HG02588 (cell line): ENCODE data around the gene GLIS2.

Experiments
- ATAC-seq: cut with Tn5 transposase; IDR thresholded peaks from one replicate; pipeline ENCODE4 v1.9.1; 2021; ENCODE audit warnings: mild to moderate bottlenecking, moderate library complexity; ENCODE audit not compliant: unreplicated experiment

The GLIS2 gene

GRCh38 chr16:4369007-4369733 is 53.3 kb downstream of the GLIS2 start:
- no peak for ATAC-seq

- no peak for ATAC-seq
Observed at GRCh38 chr16:4370151-4370550, 54.3 kb downstream of the GLIS2 start.

DNA sequence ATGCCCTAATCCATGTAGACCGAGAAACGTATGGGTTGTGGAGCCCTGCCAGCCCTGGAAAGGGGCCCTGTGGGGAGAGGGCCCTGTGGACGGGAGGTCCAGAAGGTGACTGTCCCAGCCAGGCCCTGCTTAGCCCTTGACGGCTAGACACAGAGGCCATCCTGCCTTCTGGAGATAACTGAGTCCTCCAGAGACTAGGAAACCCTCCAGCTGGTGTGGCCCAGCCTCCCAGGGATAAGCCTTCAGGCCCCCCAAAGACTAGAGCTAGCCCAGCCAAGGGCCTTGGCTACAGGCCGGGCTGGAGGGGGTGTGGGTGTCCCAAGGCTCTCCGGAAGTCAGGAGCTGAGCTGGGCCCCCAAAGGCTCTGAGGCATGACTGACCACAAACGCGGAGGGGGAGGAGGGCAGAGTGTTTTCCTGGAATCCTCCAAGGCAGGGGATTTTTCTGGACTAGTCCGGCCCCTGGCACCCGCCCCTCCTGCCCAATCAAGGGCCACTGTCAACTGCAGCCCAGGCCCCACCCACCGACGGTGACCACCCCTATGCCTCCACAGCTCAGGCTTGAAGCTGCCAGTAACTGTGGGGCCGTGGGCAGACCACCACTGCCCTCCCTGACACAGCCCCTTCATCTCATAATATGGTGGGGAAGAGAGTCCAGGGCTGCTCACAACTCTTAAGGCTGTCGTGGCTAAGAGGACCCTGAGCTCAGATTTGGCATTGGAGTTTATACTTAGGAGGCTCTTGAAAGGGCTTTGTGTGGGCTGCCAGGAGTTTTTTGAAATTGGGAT is 54.9 kb downstream of the GLIS2 start:
- no peak for ATAC-seq

DNA sequence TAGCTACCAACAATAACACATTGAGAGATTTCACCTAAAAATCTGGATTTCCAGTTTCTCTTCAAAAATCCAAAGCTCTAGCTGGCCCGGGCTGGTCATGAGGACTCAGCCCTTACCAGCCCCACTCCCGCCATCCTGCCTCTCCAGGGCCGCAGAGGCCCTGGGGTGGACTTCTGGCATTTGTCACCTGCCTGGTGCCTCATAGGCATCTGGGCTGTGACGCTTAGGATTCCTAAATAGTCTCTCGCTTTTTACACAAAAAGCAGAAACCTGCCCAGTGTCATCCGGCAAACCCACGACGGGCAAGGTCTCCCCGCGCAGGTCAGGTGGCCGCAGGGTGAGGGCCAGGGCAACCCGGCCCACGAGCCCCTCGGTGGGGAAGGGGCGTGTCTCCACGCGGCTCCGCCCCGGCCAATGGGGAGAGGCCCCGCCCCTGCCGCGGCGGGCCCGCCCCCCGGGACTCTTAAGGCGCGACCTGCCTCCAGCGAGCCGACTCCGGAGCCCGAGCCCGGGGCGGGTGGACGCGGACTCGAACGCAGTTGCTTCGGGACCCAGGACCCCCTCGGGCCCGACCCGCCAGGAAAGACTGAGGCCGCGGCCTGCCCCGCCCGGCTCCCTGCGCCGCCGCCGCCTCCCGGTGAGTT is 55.6 kb downstream of the GLIS2 start, which contains the start of gene VASN:
Gene VASN (plus strand): TSS at position 492 of the 644 bp plus-strand sequence. CDS start 9,030 bp downstream, outside the sequence.
- ATAC-seq: no peak

DNA sequence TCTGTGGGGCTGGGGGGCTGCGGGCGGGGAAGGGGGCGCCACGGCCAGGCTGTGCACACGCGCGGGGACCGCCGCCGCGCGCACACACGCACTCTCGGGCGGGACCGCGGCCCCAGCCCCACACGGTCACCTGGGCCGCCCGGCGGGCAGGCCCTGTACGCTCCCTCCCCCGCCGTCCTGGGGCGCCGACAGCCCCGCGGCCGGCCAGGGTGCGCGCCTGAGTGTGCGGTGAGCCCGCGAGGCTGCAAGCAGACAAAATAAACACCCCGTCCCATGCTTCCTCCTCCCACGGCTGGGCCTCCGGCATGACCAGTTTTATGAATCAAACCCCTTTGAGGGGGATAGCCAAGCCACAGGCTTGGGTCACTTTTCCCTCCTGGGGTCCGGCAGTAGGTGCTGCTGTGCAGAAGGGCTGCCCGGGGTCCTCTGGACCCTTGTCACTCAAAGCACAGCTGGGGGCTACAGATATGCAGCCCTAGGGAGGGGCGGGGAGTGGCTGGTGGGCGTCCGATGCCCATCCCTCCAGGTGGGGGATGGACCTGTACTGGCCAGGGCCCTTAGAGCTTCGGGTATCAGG is 56.2 kb downstream of the GLIS2 start:
- no peak for ATAC-seq

DNA sequence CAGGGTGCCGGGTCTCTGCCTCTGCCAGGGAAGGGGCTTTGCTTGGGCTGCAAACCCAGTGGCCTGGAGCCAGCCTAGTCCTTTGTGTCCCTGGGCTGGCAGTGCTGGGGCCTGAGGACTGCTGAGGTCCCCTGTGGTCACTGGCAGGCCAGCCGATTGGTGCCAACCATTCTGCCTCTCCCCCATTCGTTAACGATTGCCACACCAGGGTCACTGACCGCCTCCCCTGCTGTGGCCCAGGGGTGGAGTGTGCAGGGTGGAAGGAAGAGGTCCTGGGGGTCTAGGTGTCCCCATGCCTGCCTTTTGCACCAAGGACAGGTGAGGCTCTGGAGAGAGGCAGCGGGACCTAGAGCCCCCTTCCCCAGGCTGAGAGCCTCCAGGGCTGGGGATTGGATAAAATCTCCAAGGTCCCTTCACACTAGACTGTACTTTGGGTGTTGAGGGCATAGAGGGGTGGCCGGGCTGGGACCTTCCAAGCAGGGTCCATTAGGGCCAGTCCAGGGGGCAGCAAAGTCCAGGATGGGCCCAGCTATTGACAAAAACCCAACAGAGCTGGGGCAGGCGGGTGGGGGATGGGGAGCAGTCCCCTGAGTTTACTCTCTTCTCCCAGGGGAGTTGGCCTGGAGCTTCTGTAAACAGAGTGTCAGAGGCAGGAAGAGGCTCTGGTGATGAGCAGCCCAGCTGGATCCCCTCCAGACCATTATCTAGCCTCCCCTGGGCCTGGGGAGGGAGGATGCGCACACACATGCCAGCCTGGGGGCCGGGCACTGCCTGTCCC is 56.9 kb downstream of the GLIS2 start:
- no peak for ATAC-seq

GRCh38 chr16:4373356-4373908 is 57.6 kb downstream of the GLIS2 start:
- ATAC-seq: no peak

DNA sequence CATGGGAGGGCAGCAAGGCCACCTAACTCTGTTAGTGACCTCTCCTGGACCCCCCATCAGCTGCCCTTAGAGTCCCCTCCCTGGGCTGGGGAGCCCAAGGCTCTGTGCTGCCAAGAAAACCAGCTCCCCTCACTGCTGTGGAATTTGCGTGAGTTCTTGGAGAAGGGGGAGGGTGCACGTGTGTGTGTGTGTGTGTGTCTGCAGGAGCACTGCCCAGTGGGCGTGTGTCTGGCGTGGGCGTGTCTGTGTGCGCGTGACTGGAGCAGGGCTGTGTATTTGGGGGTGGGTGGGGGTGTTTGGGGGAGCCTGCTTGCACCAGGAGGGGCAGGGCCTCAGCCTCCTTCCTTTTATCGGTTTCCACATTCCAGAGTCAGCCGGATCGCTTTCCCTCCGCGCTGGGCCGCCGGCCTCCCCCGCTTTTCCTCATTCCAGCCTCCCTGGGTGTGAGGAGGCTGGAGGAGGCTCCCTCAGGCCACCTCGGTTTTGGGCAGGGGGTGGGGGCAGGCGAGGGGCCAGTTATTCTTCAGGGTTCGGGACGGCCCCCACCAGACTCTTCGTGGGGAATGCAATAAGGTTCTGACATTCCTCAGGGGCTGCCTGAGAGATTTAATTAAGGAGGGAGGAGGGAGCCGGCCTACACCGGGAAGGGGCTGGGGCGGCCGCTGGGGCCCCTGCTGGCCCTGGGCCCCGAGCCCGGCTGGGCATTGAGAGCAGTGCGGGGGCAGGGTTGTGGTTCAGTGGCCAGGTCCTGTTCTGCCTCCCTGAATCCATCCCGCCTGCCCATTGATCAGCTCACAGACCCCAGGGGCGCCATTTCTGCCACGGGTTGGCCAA is 58.3 kb downstream of the GLIS2 start:
- no peak for ATAC-seq

DNA sequence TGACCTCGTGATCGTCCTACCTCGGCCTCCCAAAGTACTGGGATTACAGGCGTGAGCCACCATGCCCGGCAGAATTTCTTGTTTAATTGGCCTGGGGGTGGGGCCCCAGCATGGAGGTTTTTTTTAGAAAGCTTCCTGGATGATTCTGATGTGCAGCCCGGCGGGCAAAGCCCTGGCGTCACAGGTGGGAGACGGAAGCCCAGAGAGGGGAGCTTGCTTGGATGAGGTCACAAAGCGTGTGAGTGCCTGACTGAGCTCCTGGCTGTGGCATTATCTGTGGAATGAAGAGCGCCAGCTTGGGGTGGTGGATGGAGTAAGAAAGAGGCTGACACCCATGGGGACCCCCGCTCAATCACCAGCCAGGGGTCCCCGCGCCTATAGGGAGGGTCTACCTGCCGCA is 59.9 kb downstream of the GLIS2 start:
- ATAC-seq: no peak

DNA sequence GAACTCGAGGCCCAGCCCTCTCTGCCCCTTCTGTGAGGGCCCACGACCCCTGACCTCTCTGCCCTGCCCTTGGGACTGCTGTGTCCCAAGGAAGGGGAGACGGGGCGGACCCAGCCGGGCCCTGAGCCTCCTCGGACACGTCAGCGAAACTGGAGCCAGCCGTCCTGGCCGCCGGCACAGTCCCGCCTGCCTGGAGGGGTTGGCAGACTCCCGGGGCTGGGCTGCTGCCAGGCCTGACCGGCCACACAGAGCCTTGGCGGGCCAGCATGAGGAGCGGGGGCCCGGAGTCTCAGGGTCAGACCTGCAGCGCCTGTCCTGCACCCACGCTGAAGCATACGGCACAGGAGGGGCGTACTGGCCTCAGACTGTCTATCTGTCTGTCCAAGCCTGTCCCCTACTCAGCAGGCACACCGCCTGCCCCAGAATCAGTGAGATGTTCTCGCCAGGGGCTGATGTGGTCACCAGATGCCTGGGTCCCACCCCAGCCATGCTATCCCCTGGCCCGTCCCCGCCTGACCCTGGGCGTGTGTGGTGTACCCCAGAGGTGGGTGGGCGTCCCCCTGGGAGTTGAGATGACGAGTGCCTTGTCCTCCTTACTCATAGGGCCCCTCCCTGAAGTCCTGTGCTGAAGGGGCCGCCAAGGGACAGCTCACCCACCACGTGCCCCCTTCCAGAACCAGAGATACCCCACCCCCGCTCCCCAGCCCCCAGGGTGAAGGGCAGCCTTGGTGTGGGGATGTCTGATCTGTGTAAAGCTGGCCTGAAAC is 60.4 kb downstream of the GLIS2 start:
- ATAC-seq: no peak

- ATAC-seq: no peak
Observed at GRCh38 chr16:4376893-4377572, 61.2 kb downstream of the GLIS2 start.

GRCh38 chr16:4377573-4378154 is 61.8 kb downstream of the GLIS2 start:
- ATAC-seq: no peak

DNA sequence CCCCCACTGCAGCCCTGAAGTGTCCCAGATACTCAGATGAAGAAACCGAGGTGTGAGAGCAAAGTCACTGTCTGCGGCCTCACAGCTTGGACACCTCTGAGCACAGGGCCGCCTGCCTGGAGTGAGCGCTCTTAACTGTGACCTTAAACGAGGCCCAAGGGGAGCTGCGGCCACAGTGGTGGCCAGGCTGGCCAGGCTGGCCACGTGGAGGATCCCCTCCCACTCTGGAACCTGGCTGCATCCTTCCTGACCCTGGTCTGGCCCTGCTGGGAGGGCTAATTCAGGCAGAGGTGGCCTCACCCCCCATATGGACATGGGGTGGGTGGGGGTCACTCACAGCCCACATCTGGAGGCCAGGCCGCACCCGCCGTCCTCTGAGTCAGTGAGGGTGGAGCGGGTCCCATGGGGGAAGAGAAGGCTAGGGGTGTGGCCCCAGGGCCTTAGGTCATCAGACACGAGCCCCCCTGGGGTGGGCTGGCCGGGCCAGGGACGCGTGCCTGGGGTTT is 62.3 kb downstream of the GLIS2 start:
- no peak for ATAC-seq

DNA sequence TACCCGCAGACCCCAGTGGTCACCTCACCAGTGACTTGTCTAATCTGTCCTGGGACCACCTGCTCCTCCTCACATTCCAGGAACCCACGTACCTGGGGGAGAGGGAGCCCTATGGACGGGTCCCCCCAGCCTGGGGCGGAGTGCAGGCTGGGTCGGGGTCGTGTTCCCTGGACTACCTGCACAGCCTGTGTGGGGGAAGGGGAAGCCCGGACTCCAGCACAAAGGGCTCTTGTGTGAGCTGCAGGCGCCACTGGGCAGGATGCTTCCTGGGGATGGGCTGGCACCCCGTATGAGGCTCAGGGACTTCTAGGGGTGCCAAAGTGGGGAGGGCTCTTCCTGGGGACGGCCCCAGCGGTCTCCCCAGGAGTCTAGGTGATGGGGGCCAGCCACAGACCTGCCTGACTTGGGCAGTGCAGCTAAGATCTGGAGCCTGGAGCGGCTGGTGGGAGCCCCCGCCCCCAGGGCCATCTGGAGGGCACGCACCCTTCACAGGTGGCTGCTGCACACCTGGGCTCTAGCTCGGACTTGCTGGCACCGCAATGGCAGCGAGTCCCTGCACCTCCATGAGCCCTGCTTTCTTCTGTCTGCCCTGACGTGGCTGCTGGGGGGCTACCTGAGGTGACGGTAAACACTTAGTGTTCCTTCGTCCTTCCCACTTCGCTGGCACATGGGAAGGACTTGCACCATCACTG is 63.3 kb downstream of the GLIS2 start:
- ATAC-seq: no peak

DNA sequence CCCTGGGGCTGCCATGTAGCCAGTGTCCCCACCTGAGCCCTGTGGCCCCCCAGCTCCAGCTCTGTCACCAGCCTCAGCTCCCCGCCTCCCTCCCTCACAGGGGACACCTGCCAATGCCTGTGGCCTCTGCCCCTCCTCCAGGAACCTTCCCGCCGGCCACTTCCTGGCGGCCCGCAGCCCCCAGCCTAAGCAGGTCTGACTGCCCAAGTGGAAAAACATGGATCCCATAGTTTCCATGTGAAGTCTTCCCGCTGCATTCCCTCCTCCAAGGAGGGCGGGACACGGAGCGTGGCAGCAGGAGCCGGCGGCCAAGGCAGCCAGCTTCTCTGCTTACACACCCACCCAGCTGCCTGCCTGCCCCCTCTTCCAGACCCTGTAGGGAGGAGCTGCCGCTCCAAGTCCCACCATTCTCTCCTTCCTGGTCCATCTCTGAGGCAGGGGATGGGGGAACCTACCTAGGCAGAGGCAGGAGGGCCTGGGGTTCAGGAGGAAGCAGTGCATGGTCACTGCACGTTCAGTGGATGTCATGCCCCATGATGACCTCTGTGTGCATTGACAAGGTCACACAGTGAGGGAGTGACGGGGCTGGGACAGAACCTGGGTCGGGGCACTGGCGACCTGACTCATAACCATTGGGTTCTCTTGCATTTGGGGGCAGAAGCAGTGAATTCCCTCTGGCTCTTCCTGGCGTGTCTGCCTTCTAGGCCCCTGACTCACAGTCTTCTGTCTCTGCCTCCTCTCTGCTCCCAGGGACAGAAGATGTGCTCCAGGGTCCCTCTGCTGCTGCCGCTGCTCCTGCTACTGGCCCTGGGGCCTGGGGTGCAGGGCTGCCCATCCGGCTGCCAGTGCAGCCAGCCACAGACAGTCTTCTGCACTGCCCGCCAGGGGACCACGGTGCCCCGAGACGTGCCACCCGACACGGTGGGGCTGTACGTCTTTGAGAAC is 64.5 kb downstream of the GLIS2 start:
- ATAC-seq: no peak
